OCI-LY1 (cell line): ENCODE results near the gene MAPK1IP1L.

Experiments used
- H2AFZ ChIP-seq: fragments of 200-600 bp; sonication (generic), shearing (Covaris generic); 2 replicates; pipeline ENCODE4 v1.6.0; 2014; ENCODE audit warnings: antibody characterized with exemption, mild to moderate bottlenecking, low read length
- H3F3A ChIP-seq: fragments of 200-600 bp; sonication (generic), shearing (Covaris generic); 2 replicates; pipeline ENCODE4 v1.6.0; 2014; ENCODE audit warnings: mild to moderate bottlenecking, antibody characterized with exemption, low read length, moderate library complexity; ENCODE audit not compliant: insufficient read depth
- H3K27ac ChIP-seq: fragments of 200-600 bp; sonication (generic); 2 replicates; pipeline ENCODE4 v1.5.1; 2014; ENCODE audit warnings: low read length, mixed run types, mild to moderate bottlenecking, low read depth; ENCODE audit not compliant: poor library complexity, severe bottlenecking
- H3K27me3 ChIP-seq: fragments of 200-600 bp; sonication (generic); 2 replicates; pipeline ENCODE4 v1.6.0; 2014; ENCODE audit warnings: antibody characterized with exemption, mild to moderate bottlenecking, low read length, moderate library complexity; ENCODE audit not compliant: insufficient read depth
- H3K36me3 ChIP-seq: fragments of 200-600 bp; sonication (generic); 2 replicates; pipeline ENCODE4 v1.6.1; 2014; ENCODE audit warnings: mild to moderate bottlenecking, antibody characterized with exemption, low read length, moderate library complexity, mixed read lengths; ENCODE audit not compliant: insufficient read depth
- H3K4me1 ChIP-seq: fragments of 200-600 bp; sonication (generic); 2 replicates; pipeline ENCODE4 v1.5.1; 2014; ENCODE audit warnings: mild to moderate bottlenecking, low read length, moderate library complexity; ENCODE audit not compliant: insufficient read depth, severe bottlenecking
- H3K4me2 ChIP-seq: fragments of 200-600 bp; sonication (generic), shearing (Covaris generic); 2 replicates; pipeline ENCODE4 v1.6.1; 2014; ENCODE audit warnings: low read length
- H3K4me3 ChIP-seq: fragments of 200-600 bp; sonication (generic); 2 replicates; pipeline ENCODE4 v1.5.1; 2014; ENCODE audit warnings: low read length, low read depth, mild to moderate bottlenecking, mixed read lengths; ENCODE audit not compliant: poor library complexity, severe bottlenecking
- H3K79me2 ChIP-seq: fragments of 200-600 bp; shearing (Covaris generic); 2 replicates; pipeline ENCODE4 v1.6.1; 2016; ENCODE audit warnings: mixed run types, low read length, mixed read lengths; ENCODE audit not compliant: insufficient read depth
- H3K9ac ChIP-seq: fragments of 200-600 bp; sonication (generic), shearing (Covaris generic); 2 replicates; pipeline ENCODE4 v1.6.1; 2014; ENCODE audit warnings: mild to moderate bottlenecking, low read length, mixed read lengths
- H3K9me2 ChIP-seq: fragments of 200-600 bp; sonication (generic), shearing (Covaris generic); 2 replicates; pipeline ENCODE4 v1.6.1; 2014; ENCODE audit warnings: low read depth, mild to moderate bottlenecking, low read length, mixed read lengths
- H3K9me3 ChIP-seq: fragments of 200-600 bp; shearing (Covaris generic); 2 replicates; pipeline ENCODE4 v1.6.1; 2014; ENCODE audit warnings: low read length, mixed read lengths
- H4K20me1 ChIP-seq: fragments of 200-600 bp; sonication (generic), shearing (Covaris generic); 2 replicates; pipeline ENCODE4 v1.6.0; 2016; ENCODE audit warnings: mild to moderate bottlenecking, low read length; ENCODE audit not compliant: insufficient read depth
- EZH2 ChIP-seq: fragments of 200-600 bp; sonication (generic), shearing (Covaris generic); IDR thresholded peaks from 2 replicates; pipeline ENCODE4 v1.8.0; 2017; ENCODE audit warnings: borderline replicate concordance, mixed run types, mild to moderate bottlenecking, antibody characterized with exemption, low read length, moderate library complexity, mixed read lengths
- TF ChIP-seq, protein P1 (sequence below): fragments of 200-600 bp; sonication (generic), shearing (Covaris generic); IDR thresholded peaks from 2 replicates; pipeline ENCODE4 v1.5.1; 2017; ENCODE audit warnings: mild to moderate bottlenecking, antibody characterized with exemption, low read length, moderate library complexity, mixed read lengths

Gene MAPK1IP1L

GRCh38 chr14:55102141-55102621 is 50.7 kb downstream of the MAPK1IP1L start:
- H4K20me1 ChIP-seq = no peaks in the 10 kb centered on the region
- H3K9ac ChIP-seq = peak overlapping the region; percentile 34; the same call in 1 of the 2 replicates
- TF ChIP-seq EZH2 = no peak
- TF ChIP-seq, protein P1, sequence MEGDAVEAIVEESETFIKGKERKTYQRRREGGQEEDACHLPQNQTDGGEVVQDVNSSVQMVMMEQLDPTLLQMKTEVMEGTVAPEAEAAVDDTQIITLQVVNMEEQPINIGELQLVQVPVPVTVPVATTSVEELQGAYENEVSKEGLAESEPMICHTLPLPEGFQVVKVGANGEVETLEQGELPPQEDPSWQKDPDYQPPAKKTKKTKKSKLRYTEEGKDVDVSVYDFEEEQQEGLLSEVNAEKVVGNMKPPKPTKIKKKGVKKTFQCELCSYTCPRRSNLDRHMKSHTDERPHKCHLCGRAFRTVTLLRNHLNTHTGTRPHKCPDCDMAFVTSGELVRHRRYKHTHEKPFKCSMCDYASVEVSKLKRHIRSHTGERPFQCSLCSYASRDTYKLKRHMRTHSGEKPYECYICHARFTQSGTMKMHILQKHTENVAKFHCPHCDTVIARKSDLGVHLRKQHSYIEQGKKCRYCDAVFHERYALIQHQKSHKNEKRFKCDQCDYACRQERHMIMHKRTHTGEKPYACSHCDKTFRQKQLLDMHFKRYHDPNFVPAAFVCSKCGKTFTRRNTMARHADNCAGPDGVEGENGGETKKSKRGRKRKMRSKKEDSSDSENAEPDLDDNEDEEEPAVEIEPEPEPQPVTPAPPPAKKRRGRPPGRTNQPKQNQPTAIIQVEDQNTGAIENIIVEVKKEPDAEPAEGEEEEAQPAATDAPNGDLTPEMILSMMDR = no peak
- peak overlapping the region; percentile 50 for H3K4me2 ChIP-seq
- H3F3A ChIP-seq = no peaks in the 10 kb centered on the region
- H3K9me2 ChIP-seq = no peaks in the 10 kb centered on the region
- H3K27ac ChIP-seq = peak overlapping the region; percentile 88
- H3K4me3 ChIP-seq = peak overlapping the region; percentile 11
- H3K9me3 ChIP-seq = 0 out of 2 replicates have a peak, but pooled peaks cover 7% of the 10 kb centered on the region
- H3K27me3 ChIP-seq = no peaks in the 10 kb centered on the region
- H3K36me3 ChIP-seq = peaks cover 7% of the 10 kb centered on the region; the same call in 1 of the 2 replicates
- H3K79me2 ChIP-seq = no peaks in the 10 kb centered on the region
- no peak overlapping the region for H2AFZ ChIP-seq
- H3K4me1 ChIP-seq = peaks cover 43% of the 10 kb centered on the region

DNA sequence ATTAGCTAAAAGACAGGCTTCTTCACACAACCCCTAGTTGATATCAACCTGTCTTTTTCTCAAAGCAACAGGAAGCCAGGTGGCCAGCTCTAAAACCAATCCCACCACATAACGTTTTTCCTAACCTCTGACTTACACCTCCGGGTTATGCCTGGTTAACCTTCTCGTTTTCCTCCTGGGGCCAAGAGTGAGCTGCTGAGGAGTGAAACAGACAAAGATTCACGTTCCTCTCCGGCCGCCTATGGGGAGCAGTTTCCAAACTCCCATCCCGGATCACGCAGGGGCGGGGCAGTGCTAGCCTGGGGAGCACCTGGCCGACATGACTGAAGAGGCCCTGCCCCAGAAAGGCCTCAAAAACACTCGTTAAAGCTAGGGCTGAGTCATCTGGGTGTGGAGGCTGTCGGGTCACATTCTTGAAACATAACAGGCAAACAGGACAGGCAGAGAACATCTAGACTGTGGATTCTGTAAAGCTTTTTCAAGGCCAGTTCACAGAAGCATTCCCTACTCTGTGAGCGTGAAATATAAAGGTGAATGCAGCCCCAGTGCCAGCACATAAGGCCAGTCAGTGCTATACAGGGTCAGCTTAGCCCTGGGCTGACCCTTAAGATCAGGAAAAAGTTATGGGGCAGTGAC is 51.7 kb downstream of the MAPK1IP1L start:
- Histone ChIP-seq H3K36me3 (peaks cover 7% of the 10 kb centered on the region; the same call in 1 of the 2 replicates), H3K4me3 (peak overlapping the region; percentile 11)
- TF ChIP-seq, protein P1 = no peak
- no peak for TF ChIP-seq EZH2

GRCh38 chr14:55103971-55104954 is 52.8 kb downstream of the MAPK1IP1L start:
- H3K79me2 ChIP-seq = no peaks in the 10 kb centered on the region
- peak overlapping the region; percentile 88 for H3K27ac ChIP-seq
- H3K4me1 ChIP-seq = peaks cover 27% of the 10 kb centered on the region
- H3K36me3 ChIP-seq = peaks cover 7% of the 10 kb centered on the region; the same call in 1 of the 2 replicates
- H3F3A ChIP-seq = no peaks in the 10 kb centered on the region
- H3K9me3 ChIP-seq = 0 out of 2 replicates have a peak, but pooled peaks cover 7% of the 10 kb centered on the region
- TF ChIP-seq, protein P1 = no peak
- TF ChIP-seq EZH2 = no peak
- no peaks in the 10 kb centered on the region for H3K27me3 ChIP-seq
- peak overlapping the region; percentile 3; the same call in 1 of the 2 replicates for H2AFZ ChIP-seq
- no peaks in the 10 kb centered on the region for H4K20me1 ChIP-seq
- peak overlapping the region; percentile 50; the same call in 1 of the 2 replicates for H3K4me2 ChIP-seq
- H3K4me3 ChIP-seq = no peak overlapping the region
- H3K9me2 ChIP-seq = no peaks in the 10 kb centered on the region
- peak overlapping the region; percentile 34; the same call in 1 of the 2 replicates for H3K9ac ChIP-seq

More for the DNA sequence above, 51.7 kb downstream of the MAPK1IP1L start:
- no peaks in the 10 kb centered on the region for H3K79me2 ChIP-seq
- no peaks in the 10 kb centered on the region for H3K9me2 ChIP-seq
- peak overlapping the region; percentile 38; the same call in 1 of the 2 replicates for H2AFZ ChIP-seq
- H3K4me2 ChIP-seq = peak overlapping the region; percentile 50
- peak overlapping the region; percentile 88 for H3K27ac ChIP-seq
- no peaks in the 10 kb centered on the region for H3F3A ChIP-seq
- H3K4me1 ChIP-seq = peaks cover 36% of the 10 kb centered on the region
- H4K20me1 ChIP-seq = no peaks in the 10 kb centered on the region
- 0 out of 2 replicates have a peak, but pooled peaks cover 7% of the 10 kb centered on the region for H3K9me3 ChIP-seq
- H3K9ac ChIP-seq = peak overlapping the region; percentile 34; the same call in 1 of the 2 replicates
- no peaks in the 10 kb centered on the region for H3K27me3 ChIP-seq
